Calu3 (cell line): Measurements from ENCODE around the gene ZDHHC21. TPM values are rescaled to one million over a fixed set of nuclear protein-coding genes. Genes with fewer than 3 reads are reported as not detected.

Experiments
- BruUV-seq: library from RNA; stranded (reverse); fragments of 400-500 nt; replicated peaks from 2 replicates; lab custom pipeline; 2021; lab: Mats Ljungman, UMichigan
- CTCF ChIA-PET: fragments of 300-600 bp; sonication (Branson Sonifier 250); formaldehyde crosslinking; loops from one replicate; lab custom pipeline; 2022; ENCODE audit warnings: antibody characterized with exemption; lab: Charles Lee
- DNase-seq: peaks from one replicate; pipeline ENCODE4 v3.0.0; 2022
- H3K27ac Mint-ChIP-seq: one replicate; pipeline ENCODE4 v1.8.0; 2022; ENCODE audit warnings: mixed read lengths; ENCODE audit not compliant: unreplicated experiment
- H3K27me3 Mint-ChIP-seq: one replicate; pipeline ENCODE4 v1.8.0; 2022; ENCODE audit warnings: mixed read lengths; ENCODE audit not compliant: unreplicated experiment
- H3K36me3 Mint-ChIP-seq: one replicate; pipeline ENCODE4 v1.8.0; 2022; ENCODE audit warnings: mild to moderate bottlenecking, moderate library complexity, mixed read lengths; ENCODE audit not compliant: insufficient read depth, unreplicated experiment
- H3K4me1 Mint-ChIP-seq: one replicate; pipeline ENCODE4 v1.8.0; 2022; ENCODE audit warnings: mild to moderate bottlenecking, low read depth, mixed read lengths; ENCODE audit not compliant: unreplicated experiment
- H3K4me3 Mint-ChIP-seq: one replicate; pipeline ENCODE4 v1.8.0; 2022; ENCODE audit warnings: mild to moderate bottlenecking, low read depth, moderate library complexity, mixed read lengths; ENCODE audit not compliant: unreplicated experiment
- H3K9me3 Mint-ChIP-seq: one replicate; pipeline ENCODE4 v1.8.0; 2022; ENCODE audit warnings: low read depth, mixed read lengths; ENCODE audit not compliant: unreplicated experiment
- intact Hi-C: fragments of 100-400 bp; cut with micrococcal nuclease; formaldehyde crosslinking; loops from one replicate; pipeline ENCODE4 v1.10.0; 2022; ENCODE audit not compliant: unreplicated experiment
- total RNA-seq: library from RNA; stranded (reverse); gene quantifications from 2 replicates; pipeline ENCODE4 v1.2.3, GENCODE V29; 2022
- TF ChIP-seq, protein P1 (sequence below): fragments of 200-600 bp; IDR thresholded peaks from one replicate; pipeline ENCODE4 v1.8.0; 2022; ENCODE audit warnings: antibody characterized with exemption; ENCODE audit not compliant: unreplicated experiment

ZDHHC21 gene
- total RNA-seq, 1 experiment from 2014 or later = 10.6 TPM

DNA sequence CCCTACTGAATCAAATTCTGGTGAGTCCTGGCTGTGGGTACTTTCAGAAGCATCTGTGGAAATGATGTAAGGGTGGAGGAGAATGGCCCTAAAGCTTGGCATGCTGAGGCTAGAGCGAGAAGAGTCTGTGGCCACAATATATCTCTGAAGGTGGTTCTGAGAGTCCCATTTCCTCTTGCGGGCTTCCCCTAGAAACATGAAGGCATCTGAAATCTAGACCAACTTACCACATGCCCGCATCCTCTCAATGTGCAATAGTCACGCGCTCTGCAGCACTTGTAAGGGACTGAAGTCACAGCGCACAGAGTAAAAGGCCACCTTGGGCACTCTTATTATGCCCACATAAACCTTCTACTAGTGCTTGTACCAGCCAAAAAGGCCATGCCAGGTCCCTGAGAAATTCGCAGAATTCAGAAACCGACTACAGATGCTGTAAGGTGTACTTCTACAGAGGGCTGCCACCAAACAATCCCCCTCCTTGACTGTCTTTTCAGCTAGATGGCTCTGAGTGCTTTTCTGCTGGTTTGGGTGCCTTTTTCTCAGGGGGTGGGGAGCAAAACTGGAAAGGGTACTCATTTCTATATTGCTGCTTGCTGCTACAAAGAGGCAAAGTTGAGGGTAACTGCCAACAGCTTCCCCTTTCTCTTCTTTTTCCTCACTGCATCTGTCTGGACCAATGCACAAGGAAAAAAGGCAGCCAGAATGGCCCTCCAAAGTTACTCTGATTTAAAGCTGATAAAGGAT is 107.3 kb downstream of the ZDHHC21 start:
- Mint-ChIP-seq H3K4me3 (no peak overlapping the region), H3K4me1 (no peaks in the 10 kb centered on the region), H3K27me3 (no peaks in the 10 kb centered on the region), H3K9me3 (no peaks in the 10 kb centered on the region), H3K36me3 (no peaks in the 10 kb centered on the region), H3K27ac (no peak overlapping the region)
- CTCF ChIA-PET = no interaction called here
- DNase-seq = no peak
- intact Hi-C loops = no loop called here
- TF ChIP-seq, protein P1, sequence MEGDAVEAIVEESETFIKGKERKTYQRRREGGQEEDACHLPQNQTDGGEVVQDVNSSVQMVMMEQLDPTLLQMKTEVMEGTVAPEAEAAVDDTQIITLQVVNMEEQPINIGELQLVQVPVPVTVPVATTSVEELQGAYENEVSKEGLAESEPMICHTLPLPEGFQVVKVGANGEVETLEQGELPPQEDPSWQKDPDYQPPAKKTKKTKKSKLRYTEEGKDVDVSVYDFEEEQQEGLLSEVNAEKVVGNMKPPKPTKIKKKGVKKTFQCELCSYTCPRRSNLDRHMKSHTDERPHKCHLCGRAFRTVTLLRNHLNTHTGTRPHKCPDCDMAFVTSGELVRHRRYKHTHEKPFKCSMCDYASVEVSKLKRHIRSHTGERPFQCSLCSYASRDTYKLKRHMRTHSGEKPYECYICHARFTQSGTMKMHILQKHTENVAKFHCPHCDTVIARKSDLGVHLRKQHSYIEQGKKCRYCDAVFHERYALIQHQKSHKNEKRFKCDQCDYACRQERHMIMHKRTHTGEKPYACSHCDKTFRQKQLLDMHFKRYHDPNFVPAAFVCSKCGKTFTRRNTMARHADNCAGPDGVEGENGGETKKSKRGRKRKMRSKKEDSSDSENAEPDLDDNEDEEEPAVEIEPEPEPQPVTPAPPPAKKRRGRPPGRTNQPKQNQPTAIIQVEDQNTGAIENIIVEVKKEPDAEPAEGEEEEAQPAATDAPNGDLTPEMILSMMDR = no peak
- BruUV-seq = no TSS peak

- H3K9me3 Mint-ChIP-seq = no peaks in the 10 kb centered on the region
- H3K4me3 Mint-ChIP-seq = no peak overlapping the region
- intact Hi-C loops = no loop called here
- no TSS peak for BruUV-seq
- H3K27me3 Mint-ChIP-seq = no peaks in the 10 kb centered on the region
- H3K27ac Mint-ChIP-seq = no peak overlapping the region
- TF ChIP-seq, protein P1 = no peak
- CTCF ChIA-PET = no interaction called here
- DNase-seq = no peak
- H3K4me1 Mint-ChIP-seq = peaks cover 6% of the 10 kb centered on the region
- no peaks in the 10 kb centered on the region for H3K36me3 Mint-ChIP-seq
These were observed 108.7 kb downstream of the ZDHHC21 start for GRCh38 chr9:14584571-14584970.

- TF ChIP-seq, protein P1 = no peak
- H3K4me3 Mint-ChIP-seq = no peak overlapping the region
- no peaks in the 10 kb centered on the region for H3K27me3 Mint-ChIP-seq
- no peaks in the 10 kb centered on the region for H3K36me3 Mint-ChIP-seq
- BruUV-seq = no TSS peak
- H3K9me3 Mint-ChIP-seq = no peaks in the 10 kb centered on the region
- intact Hi-C loops = no loop called here
- H3K27ac Mint-ChIP-seq = no peak overlapping the region
- DNase-seq = no peak
- peaks cover 6% of the 10 kb centered on the region for H3K4me1 Mint-ChIP-seq
- CTCF ChIA-PET = no interaction called here
These were observed 115.2 kb downstream of the ZDHHC21 start for GRCh38 chr9:14578030-14578429.

DNA sequence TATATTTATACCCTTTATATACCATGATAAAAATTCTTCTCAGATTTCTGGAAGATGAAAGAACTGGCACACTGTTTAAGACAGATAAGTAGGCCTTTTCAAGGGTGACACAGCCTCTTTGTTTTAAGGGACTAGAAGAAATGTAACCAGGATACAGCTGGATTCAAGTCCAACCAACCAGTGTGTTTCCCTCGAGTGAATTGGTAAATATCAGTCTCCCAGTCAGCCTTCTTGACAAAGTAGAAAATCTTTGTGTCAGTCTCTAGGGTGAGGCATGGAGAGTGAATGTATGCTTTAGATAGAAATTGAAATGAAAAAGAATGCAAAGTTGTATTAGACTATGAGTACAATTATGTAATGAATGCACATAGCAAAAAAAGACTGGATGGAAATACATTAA is 119.1 kb downstream of the ZDHHC21 start:
- CTCF ChIA-PET = interaction anchor here (0.6 kb wide), 1 partner anchor 102 kb away, joined by 3 read pairs; no protein-coding TSS in a partner anchor
- Mint-ChIP-seq H3K9me3 (no peaks in the 10 kb centered on the region), H3K36me3 (no peaks in the 10 kb centered on the region), H3K27ac (no peak overlapping the region), H3K4me3 (no peak overlapping the region), H3K27me3 (no peaks in the 10 kb centered on the region), H3K4me1 (no peaks in the 10 kb centered on the region)
- no TSS peak for BruUV-seq
- TF ChIP-seq, protein P1 = no peak
- no peak for DNase-seq
- intact Hi-C loops = no loop called here
